WTC11 (cell line): ENCODE results near the gene FAM53A.

Experiments used
- FOXJ3 ChIP-seq: sonication (generic); formaldehyde crosslinking; IDR thresholded peaks from 2 replicates; pipeline ENCODE4 v1.9.0; 2021; ENCODE audit warnings: missing genetic modification reagents, mild to moderate bottlenecking, borderline replicate concordance
- IRF2 ChIP-seq: sonication (generic); formaldehyde crosslinking; IDR thresholded peaks from 2 replicates; pipeline ENCODE4 v1.8.0; 2022; ENCODE audit warnings: low read depth, missing genetic modification reagents, borderline replicate concordance
- NR3C1 ChIP-seq: sonication (generic); formaldehyde crosslinking; conservative IDR thresholded peaks from 2 replicates; pipeline ENCODE4 v1.8.1; 2023; ENCODE audit warnings: low read depth, mild to moderate bottlenecking, missing genetic modification reagents
- RORB ChIP-seq: fragments of 250-450 bp; sonication (Bioruptor Pico); IDR thresholded peaks from 2 replicates; pipeline ENCODE4 v1.9.0; 2021; ENCODE audit warnings: mild to moderate bottlenecking
- TEAD4 ChIP-seq: sonication (generic); formaldehyde crosslinking; IDR thresholded peaks from 2 replicates; pipeline ENCODE4 v1.8.0; 2022; ENCODE audit warnings: mild to moderate bottlenecking, missing genetic modification reagents
- TF ChIP-seq, protein P1 (sequence below): fragments of 200-600 bp; IDR thresholded peaks from 2 replicates; pipeline ENCODE4 v1.8.0; 2022; ENCODE audit warnings: antibody characterized with exemption
- TF ChIP-seq, protein P2 (sequence below): sonication (generic); formaldehyde crosslinking; IDR thresholded peaks from 2 replicates; pipeline ENCODE4 v1.8.0; 2022; ENCODE audit warnings: mild to moderate bottlenecking, missing genetic modification reagents
- TF ChIP-seq, protein P3 (sequence below): sonication (generic); formaldehyde crosslinking; IDR thresholded peaks from 2 replicates; pipeline ENCODE4 v1.8.0; 2022; ENCODE audit warnings: mild to moderate bottlenecking, missing genetic modification reagents
- TF ChIP-seq, protein P4 (sequence below): sonication (generic); formaldehyde crosslinking; IDR thresholded peaks from 2 replicates; pipeline ENCODE4 v1.8.0; 2022; ENCODE audit warnings: mild to moderate bottlenecking, missing genetic modification reagents

DNA sequence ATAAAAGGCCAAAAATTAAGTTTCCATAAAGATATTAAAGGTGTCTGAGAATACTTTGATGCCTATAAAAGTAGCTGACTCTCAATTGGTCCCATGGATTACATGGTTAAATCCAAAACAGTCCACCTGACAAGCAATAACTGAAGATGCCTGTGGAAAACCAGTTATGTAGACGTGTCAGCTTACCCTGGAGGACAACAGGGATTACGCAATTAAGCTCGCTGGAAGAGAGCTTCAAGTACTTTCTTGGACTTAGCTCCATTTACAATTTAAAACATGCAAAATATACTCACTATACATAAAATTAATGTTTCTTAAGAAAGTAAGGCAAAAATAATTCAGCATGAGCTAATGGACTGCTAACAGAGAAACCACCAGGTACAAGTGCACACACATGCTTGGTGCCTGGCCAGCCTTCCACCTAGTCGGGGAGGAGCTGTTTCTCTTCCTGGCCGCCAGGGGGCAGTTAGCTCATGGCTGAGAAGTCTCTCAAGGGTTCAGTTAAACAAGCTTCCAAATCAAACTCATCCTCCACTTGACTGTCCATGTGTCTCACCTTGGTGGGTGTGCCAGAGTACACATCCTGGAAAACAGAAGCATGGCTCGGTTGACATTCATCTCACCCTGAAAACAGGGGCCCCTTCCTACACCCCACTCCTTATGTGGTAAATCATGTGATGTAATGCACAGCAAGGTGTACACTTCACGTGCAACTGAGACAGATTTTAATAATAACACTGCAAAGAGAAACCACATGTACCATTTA, 9.2 kb upstream of the FAM53A start:
- no peak for TF ChIP-seq FOXJ3
- no peak for TF ChIP-seq IRF2
- TF ChIP-seq, protein P1, sequence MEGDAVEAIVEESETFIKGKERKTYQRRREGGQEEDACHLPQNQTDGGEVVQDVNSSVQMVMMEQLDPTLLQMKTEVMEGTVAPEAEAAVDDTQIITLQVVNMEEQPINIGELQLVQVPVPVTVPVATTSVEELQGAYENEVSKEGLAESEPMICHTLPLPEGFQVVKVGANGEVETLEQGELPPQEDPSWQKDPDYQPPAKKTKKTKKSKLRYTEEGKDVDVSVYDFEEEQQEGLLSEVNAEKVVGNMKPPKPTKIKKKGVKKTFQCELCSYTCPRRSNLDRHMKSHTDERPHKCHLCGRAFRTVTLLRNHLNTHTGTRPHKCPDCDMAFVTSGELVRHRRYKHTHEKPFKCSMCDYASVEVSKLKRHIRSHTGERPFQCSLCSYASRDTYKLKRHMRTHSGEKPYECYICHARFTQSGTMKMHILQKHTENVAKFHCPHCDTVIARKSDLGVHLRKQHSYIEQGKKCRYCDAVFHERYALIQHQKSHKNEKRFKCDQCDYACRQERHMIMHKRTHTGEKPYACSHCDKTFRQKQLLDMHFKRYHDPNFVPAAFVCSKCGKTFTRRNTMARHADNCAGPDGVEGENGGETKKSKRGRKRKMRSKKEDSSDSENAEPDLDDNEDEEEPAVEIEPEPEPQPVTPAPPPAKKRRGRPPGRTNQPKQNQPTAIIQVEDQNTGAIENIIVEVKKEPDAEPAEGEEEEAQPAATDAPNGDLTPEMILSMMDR, result peak; percentile 94
- no peak for TF ChIP-seq RORB (CRISPR knock-in tag)
- TF ChIP-seq, protein P2, sequence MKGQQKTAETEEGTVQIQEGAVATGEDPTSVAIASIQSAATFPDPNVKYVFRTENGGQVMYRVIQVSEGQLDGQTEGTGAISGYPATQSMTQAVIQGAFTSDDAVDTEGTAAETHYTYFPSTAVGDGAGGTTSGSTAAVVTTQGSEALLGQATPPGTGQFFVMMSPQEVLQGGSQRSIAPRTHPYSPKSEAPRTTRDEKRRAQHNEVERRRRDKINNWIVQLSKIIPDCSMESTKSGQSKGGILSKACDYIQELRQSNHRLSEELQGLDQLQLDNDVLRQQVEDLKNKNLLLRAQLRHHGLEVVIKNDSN (CRISPR knock-in tag), result no peak
- TF ChIP-seq, protein P3, sequence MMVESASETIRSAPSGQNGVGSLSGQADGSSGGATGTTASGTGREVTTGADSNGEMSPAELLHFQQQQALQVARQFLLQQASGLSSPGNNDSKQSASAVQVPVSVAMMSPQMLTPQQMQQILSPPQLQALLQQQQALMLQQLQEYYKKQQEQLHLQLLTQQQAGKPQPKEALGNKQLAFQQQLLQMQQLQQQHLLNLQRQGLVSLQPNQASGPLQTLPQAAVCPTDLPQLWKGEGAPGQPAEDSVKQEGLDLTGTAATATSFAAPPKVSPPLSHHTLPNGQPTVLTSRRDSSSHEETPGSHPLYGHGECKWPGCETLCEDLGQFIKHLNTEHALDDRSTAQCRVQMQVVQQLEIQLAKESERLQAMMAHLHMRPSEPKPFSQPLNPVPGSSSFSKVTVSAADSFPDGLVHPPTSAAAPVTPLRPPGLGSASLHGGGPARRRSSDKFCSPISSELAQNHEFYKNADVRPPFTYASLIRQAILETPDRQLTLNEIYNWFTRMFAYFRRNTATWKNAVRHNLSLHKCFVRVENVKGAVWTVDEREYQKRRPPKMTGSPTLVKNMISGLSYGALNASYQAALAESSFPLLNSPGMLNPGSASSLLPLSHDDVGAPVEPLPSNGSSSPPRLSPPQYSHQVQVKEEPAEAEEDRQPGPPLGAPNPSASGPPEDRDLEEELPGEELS (CRISPR knock-in tag), result no peak
- TF ChIP-seq, protein P4, sequence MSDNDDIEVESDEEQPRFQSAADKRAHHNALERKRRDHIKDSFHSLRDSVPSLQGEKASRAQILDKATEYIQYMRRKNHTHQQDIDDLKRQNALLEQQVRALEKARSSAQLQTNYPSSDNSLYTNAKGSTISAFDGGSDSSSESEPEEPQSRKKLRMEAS (CRISPR knock-in tag), result no peak
- no peak for TF ChIP-seq NR3C1 (CRISPR knock-in tag)
- TF ChIP-seq TEAD4, result no peak
